K562 (cell line): ENCODE results near the gene HEPHL1. TPM values are rescaled to one million over a fixed set of nuclear protein-coding genes. Genes with fewer than 3 reads are reported as not detected.

Source experiments
- ATAC-seq: fragments of 200-7000 bp; cut with Tn5 transposase; 3 replicates; pipeline ENCODE4 v1.9.1; 2020; ENCODE audit warnings: moderate library complexity
- BruUV-seq: library from RNA; stranded (reverse); fragments of 400-500 nt; replicated peaks from 2 replicates; lab custom pipeline; 2021; lab: Mats Ljungman, UMichigan
- CTCF ChIA-PET: fragments of 300-600 bp; formaldehyde crosslinking; extraction: SDS; loops from one replicate; lab custom pipeline; 2021; ENCODE audit warnings: low intra/inter-chr PET ratio; lab: Yijun Ruan, JAX
- POLR2A ChIA-PET: fragments of 300-600, 350-650 bp; sonication (Branson Sonifier 250); formaldehyde crosslinking; extraction: SDS; loops from one replicate; lab custom pipeline; 2021; ENCODE audit warnings: antibody characterized with exemption, inconsistent platforms; lab: Yijun Ruan, JAX
- DNase-seq, 4 experiments: peaks; one replicate each; pipeline versions ENCODE4 v3.0.0 to v3.0.0-alpha.2; 2011 to 2018; ENCODE audit warnings: low spot score in 3 of 4, mixed read lengths in 3 of 4; ENCODE audit errors: extremely low read depth in 1 of 4
- FAIRE-seq: peaks from 2 replicates; lab custom pipeline; 2011; peaks lifted over from hg19 to GRCh38; lab: Jason Lieb, UNC
- H2AFZ ChIP-seq: 2 replicates; pipeline ENCODE4 v1.6.0; 2011; ENCODE audit warnings: low read depth, low read length, control low read depth, inconsistent platforms
- H3K27ac ChIP-seq: fragments of 200-600 bp; 3 replicates; pipeline ENCODE4 v1.8.0; 2011; ENCODE audit warnings: low read depth, mild to moderate bottlenecking, control low read depth, inconsistent platforms, low read length, moderate library complexity, mixed read lengths; ENCODE audit errors: extremely low read depth
- H3K27me3 ChIP-seq, 2 experiments: fragments of 300-600 bp in 1 of 2; 2 replicates in 1 of 2; 3 replicates in 1 of 2; pipeline versions ENCODE4 v1.6.0 to v1.8.0; 2011; ENCODE audit warnings: inconsistent platforms in 2 of 2, low read length in 2 of 2, mild to moderate bottlenecking in 1 of 2, mixed read lengths in 1 of 2, moderate library complexity in 1 of 2; ENCODE audit not compliant: control insufficient read depth in 2 of 2, insufficient read depth in 2 of 2
- H3K36me3 ChIP-seq: fragments of 300-600 bp; 3 replicates; pipeline ENCODE4 v1.8.0; 2011; ENCODE audit warnings: mild to moderate bottlenecking, low read length, inconsistent platforms; ENCODE audit not compliant: control insufficient read depth, insufficient read depth
- H3K4me1 ChIP-seq, 2 experiments: fragments of 200-600 bp in 1 of 2; replicated peaks in 1 of 2; 2 replicates in 1 of 2; 3 replicates in 1 of 2; pipeline versions ENCODE4 v1.5.1 to v1.8.0; 2011; ENCODE audit warnings: inconsistent platforms in 2 of 2, low read length in 2 of 2, mild to moderate bottlenecking in 1 of 2, mixed read lengths in 1 of 2, moderate library complexity in 1 of 2; ENCODE audit not compliant: control insufficient read depth in 2 of 2, insufficient read depth in 2 of 2
- H3K4me2 ChIP-seq: 2 replicates; pipeline ENCODE4 v1.6.1; 2011; ENCODE audit warnings: low read length, control low read depth, inconsistent platforms, mixed read lengths; ENCODE audit not compliant: insufficient read depth
- H3K4me3 ChIP-seq: fragments of 200-600 bp; sonication (generic), shearing (Covaris generic); 2 replicates; pipeline ENCODE4 v1.5.1; 2016; ENCODE audit warnings: control low read depth, inconsistent platforms
- H3K79me2 ChIP-seq: fragments of 200-600 bp; 3 replicates; pipeline ENCODE4 v1.8.0; 2011; ENCODE audit warnings: low read length, inconsistent platforms; ENCODE audit not compliant: control insufficient read depth, insufficient read depth
- H3K9ac ChIP-seq, 2 experiments: 2 replicates each; pipeline versions ENCODE4 v1.6.0 to v1.6.1; 2011; ENCODE audit warnings: low read depth in 2 of 2, low read length in 2 of 2, control low read depth in 1 of 2, inconsistent platforms in 1 of 2, mild to moderate bottlenecking in 1 of 2, mixed read lengths in 1 of 2; ENCODE audit not compliant: insufficient read depth in 1 of 2
- H3K9me1 ChIP-seq: one replicate; pipeline ENCODE4 v1.6.0; 2011; ENCODE audit warnings: inconsistent platforms, mild to moderate bottlenecking, low read length, moderate library complexity; ENCODE audit not compliant: control insufficient read depth, insufficient read depth
- H3K9me3 ChIP-seq: replicated peaks from 2 replicates; pipeline ENCODE4 v1.5.1; 2011; ENCODE audit warnings: low read depth, low read length, inconsistent platforms; ENCODE audit not compliant: control insufficient read depth, insufficient read depth
- H4K20me1 ChIP-seq: replicated peaks from 2 replicates; pipeline ENCODE4 v1.6.1; 2011; ENCODE audit warnings: low read length, inconsistent platforms, mixed read lengths; ENCODE audit not compliant: control insufficient read depth, insufficient read depth
- NFIC ChIP-seq: fragments of 450-650 bp; IDR thresholded peaks from 2 replicates; pipeline ENCODE4 v1.6.1; 2017; ENCODE audit warnings: mild to moderate bottlenecking, inconsistent platforms
- NR1H2 ChIP-seq: sonication (generic); formaldehyde crosslinking; IDR thresholded peaks from 2 replicates; pipeline ENCODE4 v1.4.0; 2020; ENCODE audit warnings: mild to moderate bottlenecking, missing genetic modification reagents
- RBM25 ChIP-seq: fragments of 200-400 bp; formaldehyde crosslinking; IDR thresholded peaks from 2 replicates; pipeline ENCODE4 v1.6.1; 2018; ENCODE audit warnings: low read length, low read depth, moderate library complexity; ENCODE audit not compliant: severe bottlenecking
- SRSF9 ChIP-seq: fragments of 200-400 bp; formaldehyde crosslinking; IDR thresholded peaks from 2 replicates; pipeline ENCODE4 v1.6.1; 2017; ENCODE audit warnings: low read depth, low read length, borderline replicate concordance
- ZNF121 ChIP-seq: sonication (generic); formaldehyde crosslinking; conservative IDR thresholded peaks from 2 replicates; pipeline ENCODE4 v1.8.0; 2022; ENCODE audit warnings: missing genetic modification reagents
- WGBS: fragments of 100-300 bp; shearing (Covaris generic); methylation state at CpG from one replicate; pipeline ENCODE4 v1.1.6; 2016; ENCODE audit warnings: low coverage, mixed read lengths; ENCODE audit not compliant: insufficient coverage; ENCODE audit errors: missing lambda C conversion rate; 5-methylcytosine and 5-hydroxymethylcytosine counted together
- in situ Hi-C: fragments of 300-500 bp; cut with MboI; formaldehyde crosslinking; loops from 4 replicates; pipeline ENCODE4 v1.15.0; 2018; ENCODE audit warnings: inconsistent platforms, mixed read lengths
- intact Hi-C: fragments of 100-400 bp; cut with micrococcal nuclease; formaldehyde crosslinking; loops from 2 replicates; pipeline ENCODE4 v1.14.2; 2022
- polyA plus RNA-seq, 8 experiments: library from polyadenylated mRNA; depleted of rRNA in 4 of 8; stranded (reverse) in 5 of 8; unstranded in 3 of 8; fragments of >200 nt; fragmentation: Nextera tagmentation in 2 of 8; fragmentation: Illumina TruSeq in 1 of 8; extraction: Ambion mirVana in 2 of 8; extraction: Trizol in 1 of 8; gene quantifications; 2 replicates each; pipeline versions ENCODE4 v1.2.1 to v1.2.3, GENCODE V29; 2011 to 2014; ENCODE audit warnings: inconsistent platforms in 1 of 8, missing spikeins in 1 of 8
- total RNA-seq, 7 experiments: library from RNA; depleted of rRNA in 6 of 7; stranded (reverse); fragments of >200 nt in 6 of 7; fragmentation: Illumina TruSeq in 2 of 7; extraction: Trizol in 2 of 7; gene quantifications; 2 replicates each; pipeline versions ENCODE4 v1.2.1 to v1.2.3, GENCODE V29; 2011 to 2021; ENCODE audit warnings: low replicate concordance in 1 of 7

Gene HEPHL1
- total and polyA plus RNA-seq, 9 of the 15 experiments (the other 6 are each of a cell fraction or from before 2014, with no cell fraction given), result 0.01 TPM; not detected in 8

DNA sequence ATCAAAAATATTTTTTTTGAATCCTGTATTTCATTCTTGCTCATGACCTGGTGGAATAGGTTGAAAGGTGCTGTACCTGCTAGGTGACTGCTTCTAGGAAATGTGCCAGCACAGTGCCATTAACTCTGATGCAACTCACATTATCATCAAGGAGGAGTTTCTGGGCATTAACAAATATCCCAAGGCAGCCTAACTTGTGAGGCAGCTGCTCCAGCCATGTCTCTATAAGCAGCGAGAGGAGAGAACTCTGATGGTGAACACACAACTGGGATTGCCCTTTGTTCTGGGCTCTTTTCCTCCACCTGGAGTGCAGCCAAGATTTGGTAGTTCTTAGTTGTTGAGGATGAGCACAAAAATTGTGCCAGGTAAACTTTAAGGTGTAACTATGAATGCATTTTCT, 25.6 kb downstream of the HEPHL1 start:
- Histone ChIP-seq H3K36me3 (no peaks in the 10 kb centered on the region), H3K27me3 (no peaks in the 10 kb centered on the region), H3K27ac (peak overlapping the region; percentile 59)
- WGBS, result 30% methylated on average over 1 of the region's 1 CpG
- POLR2A ChIA-PET, result interaction anchor here (1.2 to 1.6 kb wide), 2 partner anchors 11 to 14 kb away, joined by 3 to 4 read pairs; no protein-coding TSS in a partner anchor
- no peak for TF ChIP-seq SRSF9
- TF ChIP-seq NFIC, result peak; percentile 28
- TF ChIP-seq, all 486 proteins: peak for 1
- H3K79me2 ChIP-seq, result no peaks in the 10 kb centered on the region
- H2AFZ ChIP-seq, result peak overlapping the region; percentile 82
- H3K4me2 ChIP-seq, result peak overlapping the region; percentile 80
- CTCF ChIA-PET, result no interaction called here
- peaks cover 17 to 32% of the 10 kb centered on the region in 2 experiments; a peak in 3 of 5 replicates for H3K4me1 ChIP-seq
- in situ Hi-C loops, result no loop called here
- ATAC-seq, result peak; percentile 35
- H3K9me1 ChIP-seq, result no peaks in the 10 kb centered on the region
- no peak for FAIRE-seq
- peak in 1 of 4 experiments; percentile 23 for DNase-seq
- intact Hi-C loops, result loop anchor here (5.0 kb wide), 1 partner anchor 124 kb away; no protein-coding TSS in a partner anchor
- H3K9me3 ChIP-seq, result no peaks in the 10 kb centered on the region
- no TSS peak for BruUV-seq
- no peaks in the 10 kb centered on the region for H4K20me1 ChIP-seq
- H3K4me3 ChIP-seq, result no peak overlapping the region
- H3K9ac ChIP-seq, result peak overlapping the region in 1 of 2 experiments; percentile 27; a peak in 2 of 4 replicates

DNA sequence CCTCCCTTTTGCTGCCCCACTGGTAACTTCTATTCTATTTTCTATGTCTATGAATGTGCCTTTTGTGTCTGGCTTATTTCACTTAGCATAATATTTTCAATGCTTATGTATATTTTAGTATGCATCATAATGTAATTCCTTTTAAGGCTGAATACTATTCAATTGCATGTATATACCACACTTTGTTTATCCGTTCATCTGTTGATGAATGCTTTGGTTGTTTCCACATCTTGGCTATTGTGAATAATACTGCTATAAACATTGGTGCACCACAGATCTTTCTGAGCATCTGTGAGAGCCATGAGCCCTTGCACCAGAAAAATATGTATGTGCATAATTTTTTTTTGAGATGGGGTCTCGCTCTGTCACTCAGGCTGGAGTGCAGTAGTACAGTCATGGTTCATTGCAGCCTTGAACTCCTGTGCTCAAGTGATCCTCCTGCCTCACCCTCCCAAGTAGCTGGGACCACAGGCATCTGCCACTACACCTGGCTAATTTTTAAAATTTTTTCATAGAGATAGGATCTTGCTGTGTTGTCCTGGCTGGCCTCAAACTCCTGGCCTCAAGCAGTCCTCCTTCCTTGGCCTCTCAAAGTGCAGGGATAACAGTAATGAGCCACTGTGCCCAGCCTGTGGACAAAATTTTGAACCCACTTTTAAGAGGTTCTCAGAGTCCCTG, 27.0 kb downstream of the HEPHL1 start:
- no peaks in the 10 kb centered on the region for H3K9me1 ChIP-seq
- no peak overlapping the region for H2AFZ ChIP-seq
- ATAC-seq (no peak), FAIRE-seq (no peak), DNase-seq (no peak)
- no peak overlapping the region for H3K4me3 ChIP-seq
- H3K27ac ChIP-seq, result no peak overlapping the region
- no peak overlapping the region for H3K4me2 ChIP-seq
- peaks cover 17 to 31% of the 10 kb centered on the region in 2 experiments; a peak in 3 of 5 replicates for H3K4me1 ChIP-seq
- no peaks in the 10 kb centered on the region for H4K20me1 ChIP-seq
- BruUV-seq, result no TSS peak
- no peaks in the 10 kb centered on the region for H3K27me3 ChIP-seq
- WGBS, result 96% methylated on average over 2 of the region's 2 CpGs
- H3K9ac ChIP-seq, result no peak overlapping the region
- H3K36me3 ChIP-seq, result no peaks in the 10 kb centered on the region
- in situ Hi-C loops (no loop called here), intact Hi-C loops (loop anchor here (5.0 kb wide), 1 partner anchor 126 kb away; no protein-coding TSS in a partner anchor)
- TF ChIP-seq ZNF121 (CRISPR knock-in tag) (peak; percentile 54; the same call in 1 of the 2 replicates), NR1H2 (no peak), RBM25 (peak; percentile 38)
- ChIA-PET POLR2A (no interaction called here), CTCF (no interaction called here)
- H3K79me2 ChIP-seq, result no peaks in the 10 kb centered on the region
- H3K9me3 ChIP-seq, result no peaks in the 10 kb centered on the region
